K562 (cell line): ENCODE measurements around the gene LAG3.

ENCODE experiments used
- CTCF ChIP-seq, 3 experiments: IDR thresholded peaks in 2 of 3; conservative IDR thresholded peaks in 1 of 3; 2 replicates each; pipeline ENCODE4 v1.5.1; 2011 to 2012; ENCODE audit warnings: low read length in 3 of 3, mild to moderate bottlenecking in 3 of 3, control low read depth in 2 of 3, improper control_type of control experiment in 1 of 3, inconsistent platforms in 1 of 3, low read depth in 1 of 3, mixed read lengths in 1 of 3, moderate library complexity in 1 of 3; ENCODE audit not compliant: insufficient read depth in 2 of 3
- JUNB ChIP-seq: fragments of 450-650 bp; formaldehyde crosslinking; conservative IDR thresholded peaks from 2 replicates; pipeline ENCODE4 v1.4.0; 2020; ENCODE audit warnings: mild to moderate bottlenecking

GRCh38 chr12:6772726-6773589, 638 bp downstream of the LAG3 start:
- TF ChIP-seq JUNB (CRISPR knock-in tag) = no peak
- no peak for TF ChIP-seq CTCF (IDR thresholded peaks at IDR 0.05 in 2 of 3, conservative IDR thresholded peaks at IDR 0.05 in 1 of 3; ENCODE audit: insufficient read depth in 2 of 3, low read depth in 1 of 3, low read length in 3 of 3)
